ENCODE measurements around the gene ARID3B. TPM values are rescaled to one million over a fixed set of nuclear protein-coding genes. Genes with fewer than 3 reads are reported as not detected.
"Not testable (repeated sequence)": the region's sequence is repeated elsewhere in the genome, so short reads cannot be mapped to it uniquely, and the experiment has no call there.

ARID3B gene
- total RNA-seq, 1 donor from 2014 or later: 3.1 TPM

DNA sequence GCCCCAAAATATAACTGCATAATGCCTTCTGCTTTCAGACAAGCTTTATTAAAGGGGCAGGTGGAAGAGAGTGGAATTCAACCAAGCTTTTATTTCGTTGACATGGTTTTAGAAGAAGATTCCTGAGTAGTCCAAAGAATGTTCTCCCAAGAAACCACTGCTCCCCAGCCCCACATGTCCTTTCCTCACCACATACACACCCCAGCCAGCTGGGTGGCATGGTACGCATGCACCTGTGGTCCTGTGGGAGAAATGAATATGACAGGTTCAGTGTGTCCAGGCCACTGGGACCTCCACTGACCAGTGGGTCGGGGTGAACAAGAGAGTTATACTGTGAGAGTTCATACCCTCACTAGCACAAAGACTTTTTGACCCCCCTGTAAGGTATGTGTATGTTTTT is 30.2 kb downstream of the ARID3B start:
- DNase-seq (ENCODE audit: low read depth): no peak

DNA sequence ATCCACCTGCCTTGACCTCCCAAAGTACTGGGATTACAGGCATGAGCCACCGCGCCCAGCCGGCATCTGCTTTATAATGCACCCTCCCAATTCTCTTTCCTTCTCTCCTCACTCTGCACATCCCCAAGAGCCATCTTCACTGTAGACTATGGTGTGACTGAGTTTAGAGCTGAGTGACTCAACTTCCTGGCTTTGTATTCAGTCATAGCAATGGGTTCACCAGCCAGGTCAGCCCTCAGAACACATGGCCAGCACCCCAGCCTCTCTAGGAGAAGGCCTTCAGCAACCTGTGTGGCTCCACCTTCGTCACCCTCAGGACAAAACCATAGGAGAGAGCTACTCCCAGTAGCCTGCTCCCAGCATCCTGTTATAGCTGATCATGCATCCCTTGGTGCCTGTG is 33.0 kb downstream of the ARID3B start:
- peak; percentile 6 for DNase-seq (ENCODE audit: low read depth)

DNA sequence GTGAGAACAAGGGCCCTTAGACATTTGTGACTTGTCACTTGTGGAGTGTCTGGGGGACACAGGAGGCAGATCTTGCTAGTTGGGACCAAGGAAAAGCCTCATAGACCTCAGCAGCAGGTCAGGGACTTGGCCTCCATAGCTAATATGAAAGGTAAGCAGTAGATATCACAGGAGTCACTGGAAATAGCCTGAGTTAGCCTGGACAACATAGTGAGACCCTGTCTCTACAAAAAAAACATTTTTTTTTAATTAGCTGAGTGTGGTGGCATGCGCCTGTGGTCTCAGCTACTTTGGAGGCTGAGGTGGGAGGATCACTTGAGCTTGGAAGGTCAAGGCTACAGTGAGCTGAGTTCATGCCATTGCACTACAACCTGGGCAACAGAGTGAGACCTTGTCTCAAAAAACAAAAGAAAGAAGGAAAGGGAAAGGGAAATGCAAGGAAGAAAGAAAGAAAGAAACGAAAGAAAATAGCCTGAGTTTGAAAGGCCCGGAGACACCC is 37.5 kb downstream of the ARID3B start:
- no peak for DNase-seq (ENCODE audit: low read depth)

- DNase-seq (ENCODE audit: low read depth): no peak
These were observed 38.0 kb downstream of the ARID3B start for GRCh38 chr15:74579001-74579400.

GRCh38 chr15:74580538-74581350 is 39.7 kb downstream of the ARID3B start:
- no peak for DNase-seq (ENCODE audit: low read depth)

GRCh38 chr15:74584204-74584603 is 43.2 kb downstream of the ARID3B start:
- no peak for DNase-seq (ENCODE audit: low read depth)

DNA sequence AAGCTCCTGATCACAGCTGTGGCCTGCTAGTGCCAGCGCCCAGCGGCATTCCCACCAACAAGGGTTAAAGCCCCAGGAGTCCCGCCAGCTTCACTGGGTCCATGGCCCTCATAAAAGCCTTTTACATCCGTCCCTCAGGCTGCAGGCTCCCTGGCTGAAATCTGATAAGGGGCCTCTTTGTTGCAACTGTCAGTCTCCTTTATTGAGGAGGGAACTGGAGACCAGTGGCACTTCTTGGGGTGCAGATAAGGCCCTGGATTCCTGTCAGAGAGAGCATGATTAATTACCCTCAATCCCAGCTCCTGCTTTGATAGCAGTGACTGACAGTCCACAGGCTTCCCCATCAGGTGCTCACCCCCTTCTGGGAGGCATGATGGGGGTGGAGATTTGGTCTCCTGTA is 43.8 kb downstream of the ARID3B start:
- DNase-seq (ENCODE audit: low read depth): no peak

- DNase-seq (ENCODE audit: low read depth): no peak
These were observed 44.2 kb downstream of the ARID3B start for GRCh38 chr15:74585191-74585590.

GRCh38 chr15:74585857-74586256 is 44.8 kb downstream of the ARID3B start:
- no peak for DNase-seq (ENCODE audit: low read depth)

DNA sequence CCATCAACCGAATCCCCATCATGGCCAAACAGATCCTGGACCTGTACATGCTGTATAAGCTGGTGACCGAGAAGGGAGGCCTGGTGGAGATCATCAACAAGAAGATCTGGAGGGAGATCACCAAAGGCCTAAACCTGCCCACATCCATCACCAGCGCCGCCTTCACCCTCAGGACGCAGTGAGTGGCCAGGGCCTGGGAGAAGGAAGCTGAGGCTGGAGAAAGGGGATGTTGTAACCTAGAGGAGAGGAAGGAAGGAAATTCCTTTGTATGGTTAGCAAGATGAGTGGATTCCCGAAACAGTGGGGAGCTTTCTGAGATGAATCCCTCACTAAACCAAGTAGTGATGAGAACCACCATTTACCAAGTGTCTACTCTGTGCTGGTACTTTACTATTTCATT is 48.8 kb downstream of the ARID3B start:
- no peak for DNase-seq (ENCODE audit: low read depth)

- no peak for DNase-seq (ENCODE audit: low read depth)
These were observed 51.2 kb downstream of the ARID3B start for GRCh38 chr15:74592222-74592621.

DNA sequence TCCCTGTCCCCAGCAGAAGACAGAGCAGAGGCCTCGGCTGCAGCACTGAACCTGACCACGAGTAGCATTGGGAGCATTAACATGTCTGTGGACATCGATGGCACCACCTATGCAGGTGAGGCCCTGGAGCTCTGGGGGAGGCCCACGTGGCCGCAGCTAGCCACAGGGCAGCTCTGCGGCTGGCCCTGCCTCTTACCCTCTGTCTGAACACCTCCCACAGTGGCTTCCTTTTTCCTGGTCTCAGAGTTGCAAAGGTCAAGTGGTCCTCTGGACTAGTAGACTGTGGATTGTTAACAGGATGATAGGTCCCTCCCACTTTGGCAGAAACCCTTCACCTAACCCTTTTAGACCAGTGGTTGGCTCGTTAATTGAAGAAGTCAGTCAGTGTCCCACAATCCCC is 52.1 kb downstream of the ARID3B start:
- no peak for DNase-seq (ENCODE audit: low read depth)

DNA sequence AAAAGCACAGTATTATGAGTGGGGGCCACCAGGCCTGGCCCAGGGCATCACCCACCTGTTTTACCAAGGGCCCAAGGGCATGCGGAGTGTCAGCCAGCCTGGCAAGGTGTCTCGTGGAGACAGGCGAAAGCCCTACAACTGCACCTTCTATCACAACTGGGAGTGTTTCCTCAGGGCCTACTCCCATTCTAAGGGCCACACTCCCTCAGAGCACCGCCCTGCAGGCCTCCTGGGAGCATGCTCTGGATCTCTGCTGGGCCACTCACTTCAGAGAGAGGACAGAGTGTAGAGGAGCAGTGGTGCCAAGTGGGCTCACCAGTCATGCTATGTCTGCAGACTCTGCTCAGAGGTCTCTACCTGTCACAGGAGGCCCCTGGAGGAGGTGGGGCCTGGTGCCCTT is 53.4 kb downstream of the ARID3B start:
- DNase-seq (ENCODE audit: low read depth): no peak

- no peak for DNase-seq (ENCODE audit: low read depth)
These were observed 54.3 kb downstream of the ARID3B start for GRCh38 chr15:74595271-74595670.

- not testable (repeated sequence) for DNase-seq (ENCODE audit: low read depth)
These were observed 55.7 kb downstream of the ARID3B start for GRCh38 chr15:74596736-74597135.

DNA sequence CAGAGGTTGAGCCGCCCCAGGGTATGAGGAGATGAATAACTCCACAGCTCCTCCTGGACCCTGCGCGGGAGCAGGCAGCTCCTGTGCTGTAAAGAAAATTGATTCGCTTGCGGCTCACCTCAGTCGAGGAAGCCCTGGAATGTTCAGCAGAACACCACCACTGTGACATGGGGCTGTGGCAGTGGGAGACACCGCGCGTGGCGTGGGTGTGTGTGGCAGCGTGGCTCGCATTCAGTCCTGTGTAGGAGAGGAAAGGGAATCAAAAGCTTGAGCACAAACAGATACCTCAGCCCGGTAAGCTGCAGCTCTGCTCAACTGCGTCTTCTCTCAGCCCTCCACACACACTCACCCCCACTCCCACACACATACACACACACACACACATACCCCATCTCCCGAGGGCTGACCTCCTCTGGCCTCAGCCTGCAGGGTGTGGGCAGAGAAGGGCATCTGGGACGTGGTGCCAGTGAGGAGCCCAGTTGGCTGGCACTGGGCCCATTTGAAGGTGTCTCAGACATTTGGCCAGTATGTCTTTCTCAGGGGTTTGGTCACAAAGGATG is 56.2 kb downstream of the ARID3B start:
- not testable (repeated sequence) for DNase-seq (ENCODE audit: low read depth)

- DNase-seq (ENCODE audit: low read depth): peak; percentile 81
These were observed 57.3 kb downstream of the ARID3B start for GRCh38 chr15:74598126-74598842.

DNA sequence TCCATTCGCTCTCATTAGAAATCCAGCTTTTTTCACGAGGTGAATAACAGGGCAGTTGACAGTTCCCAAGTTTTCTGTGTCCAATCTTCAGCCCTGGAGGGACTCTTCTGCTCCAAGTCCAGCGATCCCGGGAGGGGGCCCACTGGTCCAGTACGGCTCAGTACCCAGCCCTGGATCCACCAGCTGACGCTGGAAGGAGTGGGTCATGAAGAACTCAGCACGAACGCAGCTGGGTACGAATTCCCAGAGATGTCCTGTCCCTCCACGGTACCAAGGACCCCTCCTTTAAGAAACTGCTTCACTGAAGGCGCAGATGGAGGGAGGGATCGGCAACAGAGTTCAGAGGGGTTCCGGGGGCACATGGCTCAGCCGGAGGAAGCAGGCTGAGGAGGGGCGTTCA is 58.1 kb downstream of the ARID3B start:
- no peak for DNase-seq (ENCODE audit: low read depth)

DNA sequence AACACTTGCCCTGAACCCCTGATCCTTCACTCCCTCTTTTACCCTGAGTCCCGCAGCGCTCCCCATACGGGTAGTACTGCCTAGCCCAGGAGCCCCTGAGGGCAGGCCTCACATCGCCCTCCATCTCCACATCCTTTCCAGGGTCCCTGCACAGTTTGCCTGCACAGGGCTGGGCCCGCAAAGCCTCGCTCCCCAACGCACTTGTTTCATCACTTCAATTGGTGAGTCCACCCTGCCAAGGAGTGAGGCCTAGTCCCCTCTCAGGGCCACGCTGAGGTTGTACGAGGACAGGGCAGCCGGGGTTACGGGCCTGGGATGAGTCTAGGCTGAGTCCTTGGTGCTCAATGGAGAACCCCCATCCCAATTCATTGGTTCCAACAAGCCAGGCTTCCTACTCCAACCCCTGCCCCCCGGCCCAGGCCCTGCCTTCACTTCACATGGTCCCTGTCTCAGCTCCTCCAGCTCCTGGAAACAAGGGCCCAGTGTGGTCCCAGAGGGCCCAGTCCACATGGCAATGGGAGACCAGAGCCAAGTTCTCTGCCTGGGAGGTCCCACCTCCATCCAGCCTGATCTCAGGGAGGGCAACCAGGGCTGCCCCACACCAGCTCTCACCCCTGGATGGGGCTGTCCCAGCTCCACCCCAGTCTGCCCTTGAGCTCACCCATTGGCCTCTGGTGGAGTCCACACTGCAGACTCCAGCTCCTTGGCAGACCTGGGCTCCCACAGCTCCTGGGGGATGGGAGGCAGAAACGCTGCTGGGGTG is 62.2 kb downstream of the ARID3B start:
- no peak for DNase-seq (ENCODE audit: low read depth)

DNA sequence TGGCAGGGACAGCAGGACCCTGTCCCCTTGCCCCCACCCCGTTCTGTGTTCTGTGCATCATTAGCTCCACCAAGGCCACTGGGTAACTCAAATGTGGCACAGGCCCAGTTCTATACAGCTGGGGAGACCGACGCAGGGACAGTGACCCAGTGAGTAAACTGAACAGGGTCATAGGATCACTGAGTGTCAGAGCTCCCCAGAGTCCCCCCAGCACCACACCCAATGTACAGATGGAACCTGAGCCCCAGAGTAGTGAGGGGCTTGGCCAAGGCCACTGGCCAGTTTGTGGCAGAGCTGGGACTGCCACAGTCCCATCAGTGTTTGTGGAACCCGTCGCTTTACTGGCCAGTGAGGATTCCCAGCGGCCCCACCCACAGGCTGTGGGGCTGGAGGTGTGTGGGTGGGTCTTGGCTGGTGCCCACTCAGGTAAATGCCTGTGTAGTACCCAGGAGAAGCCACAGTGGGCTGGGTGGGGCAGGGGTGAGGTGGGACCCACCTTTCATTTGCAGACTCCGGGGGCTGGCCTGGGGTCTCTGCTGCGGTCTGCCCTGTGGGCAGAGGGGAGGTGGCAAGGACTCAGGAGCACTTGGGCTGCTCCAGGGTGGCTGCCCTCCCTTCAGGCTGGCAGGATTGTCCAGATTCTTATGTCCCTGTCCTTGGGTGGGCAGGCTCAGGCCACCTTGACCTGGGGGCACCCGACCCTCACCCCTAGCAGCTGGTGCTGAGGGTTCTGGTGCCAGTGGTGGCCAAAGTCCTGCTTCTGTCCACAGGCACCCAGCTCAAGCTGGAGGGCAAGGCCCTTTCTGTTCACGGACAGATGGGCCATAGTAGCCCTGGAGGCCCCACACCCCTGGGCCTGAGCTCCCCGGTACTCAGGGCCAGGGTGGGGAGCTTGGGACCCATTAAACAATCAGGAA is 63.0 kb downstream of the ARID3B start:
- DNase-seq (ENCODE audit: low read depth): no peak

Measured in renal cortical epithelial cell (primary cell).